Vagina (tissue), 2 donors: ENCODE results near the gene ARFRP1. TPM values are rescaled to one million over a fixed set of nuclear protein-coding genes. Genes with fewer than 3 reads are reported as not detected.

Source experiments
- DNase-seq, 2 donors: peaks; one replicate each; pipeline ENCODE4 v3.0.0-alpha.2; 2017; ENCODE audit errors: extremely low spot score in 2 of 2
- H3K27ac ChIP-seq: fragments of 200-600 bp; sonication (generic); one replicate; pipeline ENCODE4 v1.5.1; 2019
- H3K27me3 ChIP-seq: fragments of 200-600 bp; sonication (generic); one replicate; pipeline ENCODE4 v1.5.1; 2019
- H3K36me3 ChIP-seq, 2 donors: fragments of 200-600 bp; sonication (generic); one replicate each; pipeline ENCODE4 v1.5.1; 2017 to 2019
- H3K4me1 ChIP-seq: fragments of 200-600 bp; sonication (generic); one replicate; pipeline ENCODE4 v1.5.1; 2019
- H3K4me3 ChIP-seq, 2 donors: fragments of 200-600 bp; sonication (generic); 1 replicate in 1 of 2; 2 replicates in 1 of 2; pipeline ENCODE4 v1.5.1; 2016 to 2019
- H3K9me3 ChIP-seq: fragments of 200-600 bp; sonication (generic); one replicate; pipeline ENCODE4 v1.5.1; 2019
- CTCF ChIP-seq, 3 experiments: fragments of 450-650 bp in 2 of 3; fragments of 200-600 bp in 1 of 3; sonication (generic) in 1 of 3; IDR thresholded peaks; one replicate each; pipeline ENCODE4 v1.5.1; 2017 to 2019; ENCODE audit warnings: antibody characterized with exemption in 3 of 3, mild to moderate bottlenecking in 2 of 3, moderate library complexity in 2 of 3
- POLR2A ChIP-seq, 2 donors: fragments of 450-650 bp; IDR thresholded peaks; one replicate each; pipeline ENCODE4 v1.6.1; 2017; ENCODE audit warnings: antibody characterized with exemption in 2 of 2, mild to moderate bottlenecking in 2 of 2, moderate library complexity in 2 of 2
- POLR2AphosphoS5 ChIP-seq, 2 donors: sonication (generic); formaldehyde crosslinking; IDR thresholded peaks; one replicate each; pipeline ENCODE4 v1.9.0; 2017; ENCODE audit warnings: antibody characterized with exemption in 2 of 2, mild to moderate bottlenecking in 2 of 2, low read depth in 1 of 2; ENCODE audit not compliant: insufficient read depth in 1 of 2
- intact Hi-C: fragments of 100-400 bp; cut with DNase I; formaldehyde crosslinking; loops from one replicate; pipeline ENCODE4 v1.15.1; 2023
- total RNA-seq: library from RNA; depleted of rRNA; stranded (reverse); fragments of >200 nt; gene quantifications from one replicate; pipeline ENCODE4 v1.2.3, GENCODE V29; 2016

The ARFRP1 gene
- total RNA-seq, 1 donor from 2014 or later = 30.9 TPM

GRCh38 chr20:63659370-63659769 is 48.4 kb downstream of the ARFRP1 start:
- Histone ChIP-seq H3K4me3 (peak overlapping the region; percentile 81 to 84), H3K9me3 (no peaks in the 10 kb centered on the region), H3K36me3 (peaks cover 0 to 18% of the 10 kb centered on the region in 2 donors), H3K4me1 (peaks cover 21% of the 10 kb centered on the region), H3K27me3 (no peaks in the 10 kb centered on the region), H3K27ac (peak overlapping the region; percentile 85)
- TF ChIP-seq POLR2A (IDR thresholded peaks at IDR 0.05) (no peak), POLR2AphosphoS5 (IDR thresholded peaks at IDR 0.05; ENCODE audit: insufficient read depth in 1 of 2, low read depth in 1 of 2) (no peak), CTCF (IDR thresholded peaks at IDR 0.05) (no peak)
- intact Hi-C loops = no loop called here
- no peak for DNase-seq

GRCh38 chr20:63658749-63659187 is 49.0 kb downstream of the ARFRP1 start:
- Histone ChIP-seq H3K27me3 (no peaks in the 10 kb centered on the region), H3K36me3 (peaks cover 0 to 18% of the 10 kb centered on the region in 2 donors), H3K27ac (peak overlapping the region; percentile 85), H3K4me3 (peak overlapping the region; percentile 81 to 84), H3K9me3 (no peaks in the 10 kb centered on the region), H3K4me1 (peaks cover 26% of the 10 kb centered on the region)
- DNase-seq = no peak
- intact Hi-C loops = no loop called here
- TF ChIP-seq POLR2AphosphoS5 (IDR thresholded peaks at IDR 0.05; ENCODE audit: insufficient read depth in 1 of 2, low read depth in 1 of 2) (no peak), CTCF (IDR thresholded peaks at IDR 0.05) (no peak), POLR2A (IDR thresholded peaks at IDR 0.05) (no peak)

- TF ChIP-seq CTCF (IDR thresholded peaks at IDR 0.05) (peak in 1 of 3 experiments; percentile 21), POLR2AphosphoS5 (IDR thresholded peaks at IDR 0.05; ENCODE audit: insufficient read depth in 1 of 2, low read depth in 1 of 2) (peak; percentile 88 to 91), POLR2A (IDR thresholded peaks at IDR 0.05) (peak in 1 of 2 donors; percentile 24)
- intact Hi-C loops = no loop called here
These were observed 49.6 kb downstream of the ARFRP1 start, which contains the start of gene RTEL1 for GRCh38 chr20:63657937-63658748. Gene RTEL1, plus strand, starts transcription at chr20:63658312. Its CDS starts 1,091 bp downstream, at chr20:63659403.

GRCh38 chr20:63657260-63657936 is 50.4 kb downstream of the ARFRP1 start:
- intact Hi-C loops = no loop called here
- H3K9me3 ChIP-seq = no peaks in the 10 kb centered on the region
- TF ChIP-seq POLR2AphosphoS5 (IDR thresholded peaks at IDR 0.05; ENCODE audit: insufficient read depth in 1 of 2, low read depth in 1 of 2) (no peak), POLR2A (IDR thresholded peaks at IDR 0.05) (no peak), CTCF (IDR thresholded peaks at IDR 0.05) (no peak)
- no peak for DNase-seq
- H3K4me1 ChIP-seq = peaks cover 33% of the 10 kb centered on the region
- peak overlapping the region; percentile 81 to 84 for H3K4me3 ChIP-seq
- peak overlapping the region; percentile 85 for H3K27ac ChIP-seq
- no peaks in the 10 kb centered on the region for H3K27me3 ChIP-seq
- peaks cover 0 to 13% of the 10 kb centered on the region in 2 donors for H3K36me3 ChIP-seq

More at GRCh38 chr20:63657937-63658748, 49.6 kb downstream of the ARFRP1 start, which contains the start of gene RTEL1:
- Histone ChIP-seq H3K9me3 (no peaks in the 10 kb centered on the region), H3K4me3 (peak within 1 kb of the TSS; percentile 81 to 84), H3K4me1 (peaks cover 29% of the 10 kb centered on the region), H3K27me3 (no peaks in the 10 kb centered on the region), H3K36me3 (peaks cover 0 to 18% of the 10 kb centered on the region in 2 donors), H3K27ac (peak within 1 kb of the TSS; percentile 85)
- no peak for DNase-seq
